GM12878 (cell line): ENCODE measurements around the gene AGAP1. TPM values are rescaled to one million over a fixed set of nuclear protein-coding genes. Genes with fewer than 3 reads are reported as not detected.

Experiments used
- ATAC-seq: fragments of 200-7000 bp; cut with Tn5 transposase; 3 replicates; pipeline ENCODE4 v1.9.1; 2020; ENCODE audit warnings: mild to moderate bottlenecking, moderate library complexity
- BruUV-seq: library from RNA; stranded (reverse); fragments of 400-500 nt; replicated peaks from 2 replicates; lab custom pipeline; 2021; lab: Mats Ljungman, UMichigan
- CTCF ChIA-PET: fragments of 300-600 bp; sonication (Branson Sonifier 250); formaldehyde crosslinking; extraction: SDS; loops from one replicate; lab custom pipeline; 2021; ENCODE audit warnings: inconsistent platforms; lab: Yijun Ruan, JAX
- POLR2A ChIA-PET: fragments of 350-600 bp; formaldehyde crosslinking; extraction: SDS; loops from one replicate; lab custom pipeline; 2021; ENCODE audit warnings: inconsistent platforms; lab: Charles Lee
- RAD21 ChIA-PET: fragments of 300-600 bp; sonication (Branson Sonifier 250); formaldehyde crosslinking; loops from one replicate; lab custom pipeline; 2023; ENCODE audit warnings: antibody characterized with exemption; ENCODE audit not compliant: unreplicated experiment; lab: Charles Lee
- SMC1A ChIA-PET: fragments of 300-600 bp; sonication (Branson Sonifier 250); formaldehyde crosslinking; loops from one replicate; lab custom pipeline; 2023; ENCODE audit not compliant: unreplicated experiment, uncharacterized antibody; lab: Charles Lee
- DNase-seq: peaks from one replicate; pipeline ENCODE4 v3.0.0-alpha.2; 2011; ENCODE audit warnings: low read depth, low spot score
- FAIRE-seq: peaks from 3 replicates; lab custom pipeline; 2011; peaks lifted over from hg19 to GRCh38; lab: Jason Lieb, UNC
- H2AFZ ChIP-seq: 2 replicates; pipeline ENCODE4 v1.6.0; 2011; ENCODE audit warnings: low read depth, low read length, control low read depth; ENCODE audit not compliant: control insufficient read depth
- H3K27ac ChIP-seq: 2 replicates; pipeline ENCODE4 v1.5.1; 2011; ENCODE audit warnings: control low read depth; ENCODE audit not compliant: control insufficient read depth, insufficient read depth
- H3K27me3 ChIP-seq, 2 experiments: replicated peaks in 1 of 2; 2 replicates each; pipeline versions ENCODE4 v1.6.0 to v1.6.1; 2011; ENCODE audit warnings: low read length in 1 of 2; ENCODE audit not compliant: control insufficient read depth in 2 of 2, insufficient read depth in 2 of 2
- H3K36me3 ChIP-seq, 2 experiments: 2 replicates each; pipeline ENCODE4 v1.5.1; 2011; ENCODE audit warnings: low read length in 1 of 2; ENCODE audit not compliant: control insufficient read depth in 2 of 2, insufficient read depth in 2 of 2
- H3K4me1 ChIP-seq: 2 replicates; pipeline ENCODE4 v1.6.1; 2011; ENCODE audit warnings: mild to moderate bottlenecking, low read length, moderate library complexity, mixed read lengths; ENCODE audit not compliant: control insufficient read depth, insufficient read depth
- H3K4me2 ChIP-seq: 2 replicates; pipeline ENCODE4 v1.6.0; 2011; ENCODE audit warnings: control low read depth; ENCODE audit not compliant: control insufficient read depth, insufficient read depth
- H3K4me3 ChIP-seq: fragments of 200-600 bp; sonication (generic); 2 replicates; pipeline ENCODE4 v1.5.1; 2016
- H3K79me2 ChIP-seq: 2 replicates; pipeline ENCODE4 v1.6.0; 2011; ENCODE audit warnings: low read length; ENCODE audit not compliant: control insufficient read depth, insufficient read depth
- H3K9ac ChIP-seq: 2 replicates; pipeline ENCODE4 v1.8.0; 2011; ENCODE audit warnings: low read length, control low read depth, mixed read lengths; ENCODE audit not compliant: control insufficient read depth, insufficient read depth
- H3K9me3 ChIP-seq: replicated peaks from 3 replicates; pipeline ENCODE4 v1.5.1; 2011; ENCODE audit warnings: mild to moderate bottlenecking, low read length; ENCODE audit not compliant: control insufficient read depth, insufficient read depth
- H4K20me1 ChIP-seq: 2 replicates; pipeline ENCODE4 v1.6.0; 2011; ENCODE audit not compliant: control insufficient read depth, insufficient read depth
- CHD4 ChIP-seq: fragments of 200-600 bp; sonication (generic); IDR thresholded peaks from 2 replicates; pipeline ENCODE4 v1.6.1; 2016; ENCODE audit warnings: mild to moderate bottlenecking
- CREM ChIP-seq: IDR thresholded peaks from 2 replicates; pipeline ENCODE4 v1.6.1; 2014; ENCODE audit warnings: antibody characterized with exemption, low read depth
- ESRRA ChIP-seq: IDR thresholded peaks from 2 replicates; pipeline ENCODE4 v1.6.1; 2012; ENCODE audit warnings: mild to moderate bottlenecking, low read length, improper control_type of control experiment
- FOS ChIP-seq: IDR thresholded peaks from 3 replicates; pipeline ENCODE4 v1.6.1; 2011; ENCODE audit warnings: borderline replicate concordance; ENCODE audit not compliant: insufficient read length; ENCODE audit errors: extremely low read depth
- JUND ChIP-seq: IDR thresholded peaks from 2 replicates; pipeline ENCODE4 v1.6.1; 2012; ENCODE audit warnings: low read depth, mild to moderate bottlenecking, low read length, improper control_type of control experiment, moderate library complexity
- LARP7 ChIP-seq: fragments of 450-650 bp; IDR thresholded peaks from 2 replicates; pipeline ENCODE4 v1.6.1; 2017; ENCODE audit warnings: mild to moderate bottlenecking
- MEF2A ChIP-seq: IDR thresholded peaks from 2 replicates; pipeline ENCODE4 v1.6.1; 2011; ENCODE audit warnings: low read depth, mild to moderate bottlenecking, low read length, moderate library complexity; ENCODE audit not compliant: insufficient read depth
- MYB ChIP-seq: fragments of 150-350 bp; IDR thresholded peaks from 2 replicates; pipeline ENCODE4 v1.6.1; 2014; ENCODE audit warnings: mild to moderate bottlenecking, low read depth, low read length, borderline replicate concordance
- NFIC ChIP-seq: IDR thresholded peaks from 2 replicates; pipeline ENCODE4 v1.6.1; 2012; ENCODE audit warnings: low read depth, mild to moderate bottlenecking, inconsistent platforms, low read length, moderate library complexity
- NFXL1 ChIP-seq: fragments of 450-650 bp; IDR thresholded peaks from 2 replicates; pipeline ENCODE4 v1.6.1; 2017; ENCODE audit warnings: antibody characterized with exemption, mild to moderate bottlenecking, borderline replicate concordance
- NFYA ChIP-seq: IDR thresholded peaks from 2 replicates; pipeline ENCODE4 v1.6.1; 2011; ENCODE audit warnings: low read depth, mild to moderate bottlenecking, low read length, improper control_type of control experiment, borderline replicate concordance
- NR2C1 ChIP-seq: fragments of 450-650 bp; IDR thresholded peaks from 2 replicates; pipeline ENCODE4 v1.6.1; 2017; ENCODE audit warnings: antibody characterized with exemption, mild to moderate bottlenecking, moderate library complexity
- PBX3 ChIP-seq: IDR thresholded peaks from 2 replicates; pipeline ENCODE4 v1.6.1; 2011; ENCODE audit warnings: mild to moderate bottlenecking, low read depth, low read length, moderate library complexity; ENCODE audit not compliant: insufficient replicate concordance
- POLR2A ChIP-seq: IDR thresholded peaks from 2 replicates; pipeline ENCODE4 v1.6.1; 2011; ENCODE audit warnings: low read depth, mild to moderate bottlenecking, low read length
- POLR2AphosphoS2 ChIP-seq: IDR thresholded peaks from 2 replicates; pipeline ENCODE4 v1.6.1; 2011; ENCODE audit warnings: low read depth, mild to moderate bottlenecking, low read length, improper control_type of control experiment, moderate library complexity
- RFX5 ChIP-seq: IDR thresholded peaks from 2 replicates; pipeline ENCODE4 v1.6.1; 2011; ENCODE audit warnings: low read depth, low read length, improper control_type of control experiment
- TBL1XR1 ChIP-seq: IDR thresholded peaks from 2 replicates; pipeline ENCODE4 v1.6.1; 2012; ENCODE audit warnings: low read depth, low read length, improper control_type of control experiment
- TCF3 ChIP-seq: IDR thresholded peaks from 2 replicates; pipeline ENCODE4 v1.6.1; 2012; ENCODE audit warnings: low read depth, mild to moderate bottlenecking, low read length, borderline replicate concordance; ENCODE audit not compliant: insufficient read depth
- WGBS: methylation state at CpG from one replicate; pipeline ENCODE4 v1.1.6; 2016; ENCODE audit warnings: low lambda C conversion rate; ENCODE audit not compliant: insufficient replicate concordance, insufficient coverage; ENCODE audit errors: missing lambda C conversion rate; 5-methylcytosine and 5-hydroxymethylcytosine counted together
- in situ Hi-C: fragments of 300-500 bp; cut with MboI; formaldehyde crosslinking; loops from 9 replicates; pipeline ENCODE4 v1.14.3; 2018; ENCODE audit warnings: mixed read lengths
- intact Hi-C: fragments of 100-400 bp; cut with micrococcal nuclease; formaldehyde crosslinking; loops from one replicate; pipeline ENCODE4 v1.14.2; 2022; ENCODE audit not compliant: unreplicated experiment
- polyA plus RNA-seq, 11 experiments: library from polyadenylated mRNA; depleted of rRNA in 4 of 11; unstranded in 6 of 11; stranded (reverse) in 5 of 11; fragments of >200 nt; fragmentation: Nextera tagmentation in 4 of 11; fragmentation: Illumina TruSeq in 1 of 11; extraction: Ambion mirVana in 4 of 11; extraction: Trizol in 1 of 11; gene quantifications; 1 replicate in 1 of 11; 2 replicates in 10 of 11; pipeline versions ENCODE4 v1.2.1 to v1.2.3, GENCODE V29; 2011 to 2016; ENCODE audit warnings: inconsistent platforms in 2 of 11, missing spikeins in 2 of 11, low read depth in 1 of 11
- total RNA-seq, 4 experiments: library from RNA; depleted of rRNA in 3 of 4; stranded (reverse); fragments of >200 nt in 3 of 4; fragmentation: Illumina TruSeq in 1 of 4; extraction: Trizol in 1 of 4; gene quantifications; 2 replicates each; pipeline versions ENCODE4 v1.2.1 to v1.2.3, GENCODE V29; 2013 to 2021
- TF ChIP-seq, protein P1 (sequence below): fragments of 450-650 bp; IDR thresholded peaks from 2 replicates; pipeline ENCODE4 v1.6.1; 2017; ENCODE audit warnings: mild to moderate bottlenecking, low read depth, inconsistent platforms; ENCODE audit not compliant: poor library complexity, severe bottlenecking
- TF ChIP-seq, protein P2 (sequence below): IDR thresholded peaks from 2 replicates; pipeline ENCODE4 v1.6.1; 2011; ENCODE audit warnings: low read depth, mild to moderate bottlenecking, low read length, moderate library complexity, borderline replicate concordance; ENCODE audit errors: extremely low read depth

The AGAP1 gene
- total and polyA plus RNA-seq, 10 of the 15 experiments (the other 5 are each of a cell fraction or from before 2014, with no cell fraction given) = 0.05 to 0.15 (median 0.06) TPM; not detected in 7

DNA sequence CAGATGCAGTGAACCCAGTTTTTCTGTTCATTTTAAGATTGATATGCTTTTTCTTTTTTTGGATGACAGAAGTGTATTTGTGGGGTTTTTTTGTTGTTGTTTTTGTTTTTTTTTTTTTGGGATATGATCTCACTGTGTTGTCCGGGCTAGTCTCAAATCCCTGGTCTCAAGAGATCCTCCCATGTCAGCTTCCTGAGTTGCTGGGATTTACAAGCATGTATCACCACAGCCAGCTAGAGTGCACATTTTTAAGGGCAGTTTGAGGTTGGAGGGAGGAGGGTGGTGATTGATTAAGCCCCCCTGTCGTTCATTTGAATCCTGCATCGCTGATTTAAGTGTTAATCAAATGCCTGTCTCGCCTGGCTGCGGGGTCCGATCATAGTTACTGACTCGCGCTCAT lies 485.2 kb downstream of the AGAP1 start (continued):
- TF ChIP-seq, protein P1, sequence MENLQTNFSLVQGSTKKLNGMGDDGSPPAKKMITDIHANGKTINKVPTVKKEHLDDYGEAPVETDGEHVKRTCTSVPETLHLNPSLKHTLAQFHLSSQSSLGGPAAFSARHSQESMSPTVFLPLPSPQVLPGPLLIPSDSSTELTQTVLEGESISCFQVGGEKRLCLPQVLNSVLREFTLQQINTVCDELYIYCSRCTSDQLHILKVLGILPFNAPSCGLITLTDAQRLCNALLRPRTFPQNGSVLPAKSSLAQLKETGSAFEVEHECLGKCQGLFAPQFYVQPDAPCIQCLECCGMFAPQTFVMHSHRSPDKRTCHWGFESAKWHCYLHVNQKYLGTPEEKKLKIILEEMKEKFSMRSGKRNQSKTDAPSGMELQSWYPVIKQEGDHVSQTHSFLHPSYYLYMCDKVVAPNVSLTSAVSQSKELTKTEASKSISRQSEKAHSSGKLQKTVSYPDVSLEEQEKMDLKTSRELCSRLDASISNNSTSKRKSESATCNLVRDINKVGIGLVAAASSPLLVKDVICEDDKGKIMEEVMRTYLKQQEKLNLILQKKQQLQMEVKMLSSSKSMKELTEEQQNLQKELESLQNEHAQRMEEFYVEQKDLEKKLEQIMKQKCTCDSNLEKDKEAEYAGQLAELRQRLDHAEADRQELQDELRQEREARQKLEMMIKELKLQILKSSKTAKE = no peak
- no peak for TF ChIP-seq ESRRA
- no peak for TF ChIP-seq NFYA

- no peak overlapping the region for H3K4me2 ChIP-seq
- no peaks in the 10 kb centered on the region for H3K9me3 ChIP-seq
- no peaks in the 10 kb centered on the region for H4K20me1 ChIP-seq
- H3K27ac ChIP-seq = no peak overlapping the region
- no peaks in the 10 kb centered on the region for H3K4me1 ChIP-seq
- no peaks in the 10 kb centered on the region for H3K79me2 ChIP-seq
- DNase-seq = no peak
- no peaks in the 10 kb centered on the region; a peak in 1 of 4 replicates for H3K27me3 ChIP-seq
- H3K36me3 ChIP-seq = no peaks in the 10 kb centered on the region
- in situ Hi-C loops (no loop called here), intact Hi-C loops (no loop called here)
- ChIA-PET SMC1A (no interaction called here), CTCF (no interaction called here), POLR2A (no interaction called here), RAD21 (no interaction called here)
- no peak overlapping the region for H3K9ac ChIP-seq
- no peak overlapping the region for H2AFZ ChIP-seq
- BruUV-seq = no TSS peak
- no peak for FAIRE-seq
- 45% methylated on average over 15 of the region's 15 CpGs for WGBS
- no peak overlapping the region for H3K4me3 ChIP-seq
- no peak for ATAC-seq
- TF ChIP-seq TCF3 (no peak), PBX3 (no peak), FOS (no peak), POLR2AphosphoS2 (no peak), MEF2A (no peak), JUND (no peak), NFXL1 (no peak), LARP7 (no peak), TBL1XR1 (no peak), POLR2A (no peak), NR2C1 (no peak), CHD4 (no peak), RFX5 (no peak), NFIC (no peak), CREM (no peak), MYB (no peak)
- TF ChIP-seq, protein P2, sequence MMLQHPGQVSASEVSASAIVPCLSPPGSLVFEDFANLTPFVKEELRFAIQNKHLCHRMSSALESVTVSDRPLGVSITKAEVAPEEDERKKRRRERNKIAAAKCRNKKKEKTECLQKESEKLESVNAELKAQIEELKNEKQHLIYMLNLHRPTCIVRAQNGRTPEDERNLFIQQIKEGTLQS = no peak
These were observed 486.1 kb downstream of the AGAP1 start for GRCh38 chr2:235979753-235980435.
